Panc1 (cell line): ENCODE results near the gene LHPP. TPM values are rescaled to one million over a fixed set of nuclear protein-coding genes. Genes with fewer than 3 reads are reported as not detected.

Experiments used
- ATAC-seq: fragments of 200-7000 bp; cut with Tn5 transposase; 2 replicates; pipeline ENCODE4 v1.9.1; 2020; ENCODE audit warnings: mild to moderate bottlenecking, moderate library complexity
- BruUV-seq: library from RNA; stranded (reverse); fragments of 400-500 nt; replicated peaks from 2 replicates; lab custom pipeline; 2021; lab: Mats Ljungman, UMichigan
- CTCF ChIA-PET: fragments of 300-600 bp; sonication (Branson Sonifier 250); formaldehyde crosslinking; loops from one replicate; lab custom pipeline; 2022; ENCODE audit warnings: antibody characterized with exemption; lab: Charles Lee
- POLR2A ChIA-PET: fragments of 300-600 bp; sonication (Branson Sonifier 250); formaldehyde crosslinking; loops from one replicate; lab custom pipeline; 2022; ENCODE audit warnings: antibody characterized with exemption; lab: Charles Lee
- DNase-seq: peaks from one replicate; pipeline ENCODE4 v3.0.0-alpha.2; 2010; ENCODE audit warnings: low read depth, low spot score
- H3K27ac ChIP-seq: 2 replicates; pipeline ENCODE4 v1.5.1; 2011; ENCODE audit warnings: mild to moderate bottlenecking, low read length, inconsistent platforms
- H3K27me3 ChIP-seq: fragments of 200-500 bp; sonication (Bioruptor generic); 2 replicates; pipeline ENCODE4 v1.6.0; 2014; ENCODE audit warnings: low read length, inconsistent platforms; ENCODE audit not compliant: control insufficient read depth, insufficient read depth
- H3K36me3 ChIP-seq: fragments of 200-500 bp; sonication (Bioruptor generic); 2 replicates; pipeline ENCODE4 v1.5.1; 2014; ENCODE audit warnings: inconsistent platforms, mild to moderate bottlenecking, low read length, moderate library complexity; ENCODE audit not compliant: control insufficient read depth, insufficient read depth
- H3K4me1 ChIP-seq: 2 replicates; pipeline ENCODE4 v1.5.1; 2011; ENCODE audit warnings: inconsistent platforms, mild to moderate bottlenecking, low read length, moderate library complexity; ENCODE audit not compliant: control insufficient read depth, insufficient read depth
- H3K4me3 ChIP-seq, 2 experiments: 2 replicates each; pipeline ENCODE4 v1.5.1; 2011 to 2012; ENCODE audit warnings: low read depth in 2 of 2, low read length in 2 of 2, mild to moderate bottlenecking in 2 of 2, inconsistent platforms in 1 of 2, moderate library complexity in 1 of 2
- H3K9me3 ChIP-seq: fragments of 200-500 bp; sonication (Bioruptor generic); 2 replicates; pipeline ENCODE4 v1.5.1; 2014; ENCODE audit warnings: low read depth, mild to moderate bottlenecking, inconsistent platforms, low read length, moderate library complexity; ENCODE audit not compliant: control insufficient read depth, insufficient read depth
- POLR2AphosphoS5 ChIP-seq: IDR thresholded peaks from 2 replicates; pipeline ENCODE4 v1.6.1; 2012; ENCODE audit warnings: mild to moderate bottlenecking, low read depth, low read length, moderate library complexity
- SIN3A ChIP-seq: IDR thresholded peaks from 2 replicates; pipeline ENCODE4 v1.6.1; 2012; ENCODE audit warnings: low read depth, mild to moderate bottlenecking, low read length, moderate library complexity, borderline replicate concordance; ENCODE audit not compliant: insufficient read depth
- TCF7L2 ChIP-seq: IDR thresholded peaks from 2 replicates; pipeline ENCODE4 v1.6.1; 2011; ENCODE audit warnings: mild to moderate bottlenecking, low read depth, low read length, inconsistent platforms
- in situ Hi-C: cut with HindIII; loops from 2 replicates; pipeline ENCODE4 v1.10.0; 2016; ENCODE audit warnings: low sequenced_read_pairs, low pct_unique_long_range_greater_than_20kb
- intact Hi-C: fragments of 100-400 bp; cut with micrococcal nuclease; formaldehyde crosslinking; loops from one replicate; pipeline ENCODE4 v1.10.0; 2022; ENCODE audit not compliant: unreplicated experiment
- total RNA-seq: library from RNA; stranded (reverse); gene quantifications from one replicate; pipeline ENCODE4 v1.2.1, GENCODE V29; 2021; ENCODE audit not compliant: unreplicated experiment
- TF ChIP-seq, protein P1 (sequence below), 2 experiments: IDR thresholded peaks; 2 replicates each; pipeline ENCODE4 v1.6.1; 2011 to 2012; ENCODE audit warnings: low read depth in 2 of 2, control low read depth in 1 of 2, low read length in 1 of 2, mild to moderate bottlenecking in 1 of 2, moderate library complexity in 1 of 2; ENCODE audit not compliant: insufficient read depth in 1 of 2
- TF ChIP-seq, protein P2 (sequence below): fragments of 450-650 bp; IDR thresholded peaks from 2 replicates; pipeline ENCODE4 v1.5.1; 2017; ENCODE audit warnings: mild to moderate bottlenecking

Gene LHPP
- total RNA-seq, 1 experiment from 2014 or later = 15.0 TPM

DNA sequence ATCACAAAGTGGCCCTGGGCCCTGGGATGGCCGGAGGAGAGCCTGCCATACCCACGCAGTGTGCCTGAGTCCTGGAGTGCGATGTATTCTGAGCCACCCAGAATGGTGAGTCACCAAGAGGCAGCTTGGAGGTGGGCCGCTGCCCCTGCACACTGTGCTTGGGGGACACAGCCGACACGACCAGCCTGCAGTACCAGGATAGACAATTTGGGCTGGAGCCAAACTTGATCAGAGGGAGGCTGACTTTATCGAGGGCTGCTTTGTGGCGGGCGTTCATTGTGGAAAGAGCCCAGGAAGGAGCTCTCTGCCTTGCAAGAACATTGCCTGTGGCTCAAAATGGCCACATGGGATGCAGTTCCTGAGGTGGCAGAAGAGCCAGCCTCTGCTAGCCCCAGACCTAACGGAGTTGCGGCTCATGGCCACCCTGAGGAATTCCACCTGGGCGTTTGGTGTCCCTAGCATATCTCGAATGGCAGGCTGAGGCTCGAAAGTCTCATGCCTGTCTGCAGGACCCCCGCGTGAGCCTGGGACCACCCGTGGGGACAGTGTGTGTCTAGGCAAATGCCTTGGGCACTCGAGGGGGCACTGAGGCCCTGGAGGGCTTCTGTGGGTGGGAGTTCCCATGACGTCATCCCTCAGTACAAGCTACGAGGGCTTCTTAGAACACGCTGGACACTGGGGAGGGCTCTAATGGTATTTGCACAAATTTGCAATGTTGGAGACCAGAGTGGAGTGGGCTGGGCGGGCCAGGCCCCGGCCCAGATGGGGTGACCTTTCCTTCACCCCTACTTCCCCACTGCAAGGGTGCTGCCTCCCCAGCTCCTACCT lies 79.7 kb downstream of the LHPP start:
- Histone ChIP-seq H3K4me1 (no peaks in the 10 kb centered on the region), H3K4me3 (no peak overlapping the region), H3K9me3 (no peaks in the 10 kb centered on the region), H3K27ac (no peak overlapping the region), H3K27me3 (no peaks in the 10 kb centered on the region), H3K36me3 (no peaks in the 10 kb centered on the region)
- in situ Hi-C loops = no loop called here
- intact Hi-C loops = loop anchor here (2.0 kb wide), 1 partner anchor 200 kb away; no protein-coding TSS in a partner anchor
- BruUV-seq = no TSS peak
- POLR2A ChIA-PET = no interaction called here
- CTCF ChIA-PET = interaction anchor here (0.7 to 1.9 kb wide), 3 partner anchors 9 to 204 kb away, joined by 3 to 5 read pairs (median 4); no protein-coding TSS in a partner anchor
- DNase-seq = no peak
- no peak for ATAC-seq
- no peak for TF ChIP-seq POLR2AphosphoS5
- no peak for TF ChIP-seq SIN3A
- TF ChIP-seq, protein P1, sequence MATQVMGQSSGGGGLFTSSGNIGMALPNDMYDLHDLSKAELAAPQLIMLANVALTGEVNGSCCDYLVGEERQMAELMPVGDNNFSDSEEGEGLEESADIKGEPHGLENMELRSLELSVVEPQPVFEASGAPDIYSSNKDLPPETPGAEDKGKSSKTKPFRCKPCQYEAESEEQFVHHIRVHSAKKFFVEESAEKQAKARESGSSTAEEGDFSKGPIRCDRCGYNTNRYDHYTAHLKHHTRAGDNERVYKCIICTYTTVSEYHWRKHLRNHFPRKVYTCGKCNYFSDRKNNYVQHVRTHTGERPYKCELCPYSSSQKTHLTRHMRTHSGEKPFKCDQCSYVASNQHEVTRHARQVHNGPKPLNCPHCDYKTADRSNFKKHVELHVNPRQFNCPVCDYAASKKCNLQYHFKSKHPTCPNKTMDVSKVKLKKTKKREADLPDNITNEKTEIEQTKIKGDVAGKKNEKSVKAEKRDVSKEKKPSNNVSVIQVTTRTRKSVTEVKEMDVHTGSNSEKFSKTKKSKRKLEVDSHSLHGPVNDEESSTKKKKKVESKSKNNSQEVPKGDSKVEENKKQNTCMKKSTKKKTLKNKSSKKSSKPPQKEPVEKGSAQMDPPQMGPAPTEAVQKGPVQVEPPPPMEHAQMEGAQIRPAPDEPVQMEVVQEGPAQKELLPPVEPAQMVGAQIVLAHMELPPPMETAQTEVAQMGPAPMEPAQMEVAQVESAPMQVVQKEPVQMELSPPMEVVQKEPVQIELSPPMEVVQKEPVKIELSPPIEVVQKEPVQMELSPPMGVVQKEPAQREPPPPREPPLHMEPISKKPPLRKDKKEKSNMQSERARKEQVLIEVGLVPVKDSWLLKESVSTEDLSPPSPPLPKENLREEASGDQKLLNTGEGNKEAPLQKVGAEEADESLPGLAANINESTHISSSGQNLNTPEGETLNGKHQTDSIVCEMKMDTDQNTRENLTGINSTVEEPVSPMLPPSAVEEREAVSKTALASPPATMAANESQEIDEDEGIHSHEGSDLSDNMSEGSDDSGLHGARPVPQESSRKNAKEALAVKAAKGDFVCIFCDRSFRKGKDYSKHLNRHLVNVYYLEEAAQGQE (IDR thresholded peaks at IDR 0.05; ENCODE audit: insufficient read depth in 1 of 2, low read depth in 2 of 2, low read length in 1 of 2) = no peak
- TF ChIP-seq, protein P2, sequence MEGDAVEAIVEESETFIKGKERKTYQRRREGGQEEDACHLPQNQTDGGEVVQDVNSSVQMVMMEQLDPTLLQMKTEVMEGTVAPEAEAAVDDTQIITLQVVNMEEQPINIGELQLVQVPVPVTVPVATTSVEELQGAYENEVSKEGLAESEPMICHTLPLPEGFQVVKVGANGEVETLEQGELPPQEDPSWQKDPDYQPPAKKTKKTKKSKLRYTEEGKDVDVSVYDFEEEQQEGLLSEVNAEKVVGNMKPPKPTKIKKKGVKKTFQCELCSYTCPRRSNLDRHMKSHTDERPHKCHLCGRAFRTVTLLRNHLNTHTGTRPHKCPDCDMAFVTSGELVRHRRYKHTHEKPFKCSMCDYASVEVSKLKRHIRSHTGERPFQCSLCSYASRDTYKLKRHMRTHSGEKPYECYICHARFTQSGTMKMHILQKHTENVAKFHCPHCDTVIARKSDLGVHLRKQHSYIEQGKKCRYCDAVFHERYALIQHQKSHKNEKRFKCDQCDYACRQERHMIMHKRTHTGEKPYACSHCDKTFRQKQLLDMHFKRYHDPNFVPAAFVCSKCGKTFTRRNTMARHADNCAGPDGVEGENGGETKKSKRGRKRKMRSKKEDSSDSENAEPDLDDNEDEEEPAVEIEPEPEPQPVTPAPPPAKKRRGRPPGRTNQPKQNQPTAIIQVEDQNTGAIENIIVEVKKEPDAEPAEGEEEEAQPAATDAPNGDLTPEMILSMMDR = no peak
- TF ChIP-seq TCF7L2 = no peak

DNA sequence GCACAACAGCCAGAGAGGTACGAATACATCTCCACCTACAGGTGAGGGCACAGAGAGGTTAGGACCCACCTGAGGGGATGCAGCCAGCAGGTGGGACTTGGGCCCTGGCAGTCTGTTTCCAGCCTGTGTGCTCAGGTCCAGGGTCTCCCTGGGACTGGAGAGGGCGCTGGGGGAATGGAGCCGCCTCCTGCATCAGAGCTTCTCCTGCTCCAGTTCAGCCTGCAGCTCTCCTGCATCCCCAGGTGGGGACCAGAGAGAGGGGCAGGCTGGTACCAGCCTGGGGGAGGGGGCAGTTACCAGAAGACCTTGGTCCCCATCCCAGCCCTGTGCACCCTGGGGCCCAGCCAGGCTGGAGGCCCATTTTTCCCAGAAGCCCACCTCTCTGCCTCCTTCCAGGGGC lies 80.7 kb downstream of the LHPP start:
- Histone ChIP-seq H3K9me3 (no peaks in the 10 kb centered on the region), H3K27me3 (no peaks in the 10 kb centered on the region), H3K4me1 (no peaks in the 10 kb centered on the region), H3K27ac (no peak overlapping the region), H3K4me3 (no peak overlapping the region), H3K36me3 (no peaks in the 10 kb centered on the region)
- BruUV-seq = no TSS peak
- ChIA-PET CTCF (no interaction called here), POLR2A (interaction anchor here (0.6 kb wide), 1 partner anchor 10 kb away, joined by 13 read pairs; no protein-coding TSS in a partner anchor)
- DNase-seq (no peak), ATAC-seq (no peak)
- intact Hi-C loops (no loop called here), in situ Hi-C loops (no loop called here)
- TF ChIP-seq POLR2AphosphoS5 (no peak), TCF7L2 (no peak), SIN3A (no peak)
- TF ChIP-seq, protein P1 (IDR thresholded peaks at IDR 0.05; ENCODE audit: insufficient read depth in 1 of 2, low read depth in 2 of 2, low read length in 1 of 2) = no peak
- TF ChIP-seq, protein P2 = no peak
